Loucy (cell line): ENCODE results near the gene NPEPL1.

ENCODE experiments used
- EZH2phosphoT487 ChIP-seq: fragments of 200-600 bp; IDR thresholded peaks from 2 replicates; pipeline ENCODE4 v1.6.1; 2018; ENCODE audit warnings: antibody characterized with exemption, mild to moderate bottlenecking, moderate library complexity, borderline replicate concordance
- TF ChIP-seq, protein P1 (sequence below): fragments of 200-600 bp; sonication (generic); conservative IDR thresholded peaks from 2 replicates; pipeline ENCODE4 v1.5.1; 2014; ENCODE audit warnings: mild to moderate bottlenecking, antibody characterized with exemption, low read length

DNA sequence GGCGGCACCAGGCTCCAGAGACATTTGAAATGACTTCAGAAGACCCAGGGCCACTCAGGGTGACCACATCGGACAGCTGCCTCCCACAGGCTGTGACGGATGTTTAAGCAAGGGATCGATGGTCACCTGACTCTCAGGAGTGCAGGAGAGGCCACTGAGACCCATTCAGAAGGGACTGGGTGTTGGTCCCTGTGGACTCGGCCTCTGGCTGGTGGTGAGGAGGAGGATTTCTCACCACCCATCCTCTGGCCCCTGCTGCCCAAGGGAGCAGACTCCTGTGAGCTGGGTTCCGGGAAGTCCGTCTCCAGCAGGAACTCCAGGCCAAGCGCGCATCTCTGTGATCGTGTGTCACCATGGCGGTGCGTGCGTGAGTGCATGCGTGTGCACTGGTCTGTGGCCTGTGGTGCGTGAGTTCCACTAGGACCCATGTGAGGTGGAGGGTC is 25.5 kb downstream of the NPEPL1 start:
- TF ChIP-seq, protein P1, sequence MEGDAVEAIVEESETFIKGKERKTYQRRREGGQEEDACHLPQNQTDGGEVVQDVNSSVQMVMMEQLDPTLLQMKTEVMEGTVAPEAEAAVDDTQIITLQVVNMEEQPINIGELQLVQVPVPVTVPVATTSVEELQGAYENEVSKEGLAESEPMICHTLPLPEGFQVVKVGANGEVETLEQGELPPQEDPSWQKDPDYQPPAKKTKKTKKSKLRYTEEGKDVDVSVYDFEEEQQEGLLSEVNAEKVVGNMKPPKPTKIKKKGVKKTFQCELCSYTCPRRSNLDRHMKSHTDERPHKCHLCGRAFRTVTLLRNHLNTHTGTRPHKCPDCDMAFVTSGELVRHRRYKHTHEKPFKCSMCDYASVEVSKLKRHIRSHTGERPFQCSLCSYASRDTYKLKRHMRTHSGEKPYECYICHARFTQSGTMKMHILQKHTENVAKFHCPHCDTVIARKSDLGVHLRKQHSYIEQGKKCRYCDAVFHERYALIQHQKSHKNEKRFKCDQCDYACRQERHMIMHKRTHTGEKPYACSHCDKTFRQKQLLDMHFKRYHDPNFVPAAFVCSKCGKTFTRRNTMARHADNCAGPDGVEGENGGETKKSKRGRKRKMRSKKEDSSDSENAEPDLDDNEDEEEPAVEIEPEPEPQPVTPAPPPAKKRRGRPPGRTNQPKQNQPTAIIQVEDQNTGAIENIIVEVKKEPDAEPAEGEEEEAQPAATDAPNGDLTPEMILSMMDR: no peak
- no peak for TF ChIP-seq EZH2phosphoT487
